NT2/D1 (cell line): ENCODE data around the gene PHLDB3.
"Not testable (repeated sequence)": the region's sequence is repeated elsewhere in the genome, so short reads cannot be mapped to it uniquely, and the experiment has no call there.

ENCODE experiments used
- DNase-seq: peaks from one replicate; pipeline ENCODE4 v3.0.0-alpha.2; 2011; ENCODE audit warnings: low read depth, low spot score
- H3K27me3 ChIP-seq: 2 replicates; pipeline ENCODE4 v1.6.0; 2011; ENCODE audit warnings: mild to moderate bottlenecking; ENCODE audit not compliant: insufficient read length, insufficient read depth
- H3K36me3 ChIP-seq: 2 replicates; pipeline ENCODE4 v1.6.1; 2011; ENCODE audit warnings: mild to moderate bottlenecking, low read length, mixed read lengths; ENCODE audit not compliant: insufficient read depth, insufficient read length
- H3K4me1 ChIP-seq: 2 replicates; pipeline ENCODE4 v1.5.1; 2011; ENCODE audit not compliant: insufficient read depth, insufficient read length
- H3K4me3 ChIP-seq: 2 replicates; pipeline ENCODE4 v1.5.1; 2011; ENCODE audit warnings: low read depth; ENCODE audit not compliant: insufficient read length
- H3K9ac ChIP-seq: 2 replicates; pipeline ENCODE4 v1.6.0; 2011; ENCODE audit warnings: low read depth; ENCODE audit not compliant: insufficient read length
- H3K9me3 ChIP-seq: 2 replicates; pipeline ENCODE4 v1.5.1; 2011; ENCODE audit warnings: mild to moderate bottlenecking, low read length; ENCODE audit not compliant: insufficient read depth
- SUZ12 ChIP-seq: IDR thresholded peaks from 2 replicates; pipeline ENCODE4 v1.6.1; 2011; ENCODE audit not compliant: insufficient read length, insufficient read depth; ENCODE audit errors: extremely low read depth
- YY1 ChIP-seq: IDR thresholded peaks from 2 replicates; pipeline ENCODE4 v1.6.1; 2011; ENCODE audit not compliant: insufficient read length, insufficient read depth
- ZNF274 ChIP-seq: IDR thresholded peaks from 2 replicates; pipeline ENCODE4 v1.6.1; 2011; ENCODE audit warnings: mild to moderate bottlenecking, low read depth, low read length

PHLDB3 gene

GRCh38 chr19:43526884-43527859 lies 22.6 kb upstream of the PHLDB3 start, which contains the start of gene ETHE1:
Gene ETHE1, minus strand, starts transcription at chr19:43527201. Its CDS starts 24 bp downstream, at chr19:43527177.
- Histone ChIP-seq H3K4me1 (no peaks in the 10 kb centered on the region), H3K4me3 (peak within 1 kb of the TSS; percentile 84), H3K27me3 (peaks cover 8% of the 10 kb centered on the region), H3K36me3 (peaks cover 3% of the 10 kb centered on the region), H3K9ac (peak within 1 kb of the TSS; percentile 93), H3K9me3 (no peaks in the 10 kb centered on the region)
- DNase-seq = no peak
- TF ChIP-seq SUZ12 = no peak
- TF ChIP-seq ZNF274 = no peak

- DNase-seq = no peak
- no peaks in the 10 kb centered on the region for H3K9me3 ChIP-seq
- H3K27me3 ChIP-seq = peaks cover 8% of the 10 kb centered on the region
- peaks cover 6% of the 10 kb centered on the region for H3K36me3 ChIP-seq
- no peak for TF ChIP-seq ZNF274
- no peak for TF ChIP-seq SUZ12
- no peak for TF ChIP-seq YY1
- H3K9ac ChIP-seq = peak overlapping the region; percentile 93
- H3K4me3 ChIP-seq = peak overlapping the region; percentile 84
- no peaks in the 10 kb centered on the region for H3K4me1 ChIP-seq
Measured at GRCh38 chr19:43525836-43526771, 21.6 kb upstream of the PHLDB3 start.

- Histone ChIP-seq H3K9ac (peak overlapping the region; percentile 93), H3K4me1 (no peaks in the 10 kb centered on the region), H3K4me3 (peak overlapping the region; percentile 84), H3K36me3 (peaks cover 6% of the 10 kb centered on the region), H3K9me3 (no peaks in the 10 kb centered on the region), H3K27me3 (peaks cover 8% of the 10 kb centered on the region)
- no peak for DNase-seq
- TF ChIP-seq YY1 = no peak
- no peak for TF ChIP-seq ZNF274
- TF ChIP-seq SUZ12 = no peak
Measured at GRCh38 chr19:43524922-43525835, 20.6 kb upstream of the PHLDB3 start.

GRCh38 chr19:43523696-43524095 lies 19.1 kb upstream of the PHLDB3 start:
- H3K9me3 ChIP-seq, H3K4me3 ChIP-seq, H3K36me3 ChIP-seq, H3K4me1 ChIP-seq, H3K27me3 ChIP-seq, H3K9ac ChIP-seq, DNase-seq: not testable (repeated sequence)

- no peak overlapping the region for H3K9ac ChIP-seq
- H3K27me3 ChIP-seq = peaks cover 8% of the 10 kb centered on the region
- TF ChIP-seq ZNF274 = no peak
- no peak for TF ChIP-seq SUZ12
- TF ChIP-seq YY1 = no peak
- no peak overlapping the region for H3K4me3 ChIP-seq
- H3K9me3 ChIP-seq = no peaks in the 10 kb centered on the region
- peaks cover 6% of the 10 kb centered on the region for H3K36me3 ChIP-seq
- H3K4me1 ChIP-seq = no peaks in the 10 kb centered on the region
- no peak for DNase-seq
Measured at GRCh38 chr19:43522929-43523328, 18.4 kb upstream of the PHLDB3 start.

- Histone ChIP-seq H3K9ac (no peak overlapping the region), H3K27me3 (no peaks in the 10 kb centered on the region), H3K9me3 (no peaks in the 10 kb centered on the region), H3K4me3 (no peak overlapping the region), H3K4me1 (no peaks in the 10 kb centered on the region), H3K36me3 (peaks cover 6% of the 10 kb centered on the region)
- DNase-seq = no peak
- TF ChIP-seq SUZ12 (no peak), ZNF274 (no peak), YY1 (no peak)
Measured at GRCh38 chr19:43519436-43520088, 15.0 kb upstream of the PHLDB3 start.
